Epithelial cell of esophagus (primary cell): Measurements from ENCODE around the gene TCERG1L.

Source experiments
- DNase-seq: peaks from one replicate; pipeline ENCODE4 v3.0.0; 2010; ENCODE audit warnings: low read depth
- H3K4me3 ChIP-seq: 2 replicates; pipeline ENCODE4 v1.5.1; 2011; ENCODE audit warnings: mild to moderate bottlenecking, low read length, control low read depth
- CTCF ChIP-seq: IDR thresholded peaks from 2 replicates; pipeline ENCODE4 v1.5.1; 2011; ENCODE audit warnings: low read depth, mild to moderate bottlenecking, low read length, control low read depth, inconsistent platforms; ENCODE audit not compliant: insufficient read depth; ENCODE audit errors: missing control alignments

TCERG1L gene

GRCh38 chr10:131220601-131221171, 90.8 kb downstream of the TCERG1L start:
- H3K4me3 ChIP-seq: no peak overlapping the region
- no peak for DNase-seq
- no peak for TF ChIP-seq CTCF

GRCh38 chr10:131219955-131220489, 91.5 kb downstream of the TCERG1L start:
- no peak overlapping the region for H3K4me3 ChIP-seq
- no peak for TF ChIP-seq CTCF
- no peak for DNase-seq

GRCh38 chr10:131219584-131219886, 92.0 kb downstream of the TCERG1L start:
- H3K4me3 ChIP-seq: no peak overlapping the region
- no peak for DNase-seq
- TF ChIP-seq CTCF: no peak

GRCh38 chr10:131218811-131219583, 92.5 kb downstream of the TCERG1L start:
- DNase-seq: no peak
- no peak overlapping the region for H3K4me3 ChIP-seq
- no peak for TF ChIP-seq CTCF

- H3K4me3 ChIP-seq: no peak overlapping the region
- no peak for TF ChIP-seq CTCF
- DNase-seq: no peak
Observed at GRCh38 chr10:131216681-131217230, 94.8 kb downstream of the TCERG1L start.

- H3K4me3 ChIP-seq: no peak overlapping the region
- no peak for TF ChIP-seq CTCF
- DNase-seq: no peak
Observed at GRCh38 chr10:131215776-131216175, 95.7 kb downstream of the TCERG1L start.
